GM18519 (cell line): ENCODE data around the gene HERC2.
A peak's percentile ranks its signal among the peaks of the same experiment; 100 is the strongest.

Experiments
- ATAC-seq: cut with Tn5 transposase; IDR thresholded peaks from one replicate; pipeline ENCODE4 v1.9.1; 2021; ENCODE audit warnings: mild to moderate bottlenecking, moderate library complexity; ENCODE audit not compliant: unreplicated experiment, low FRiP score

Gene HERC2

DNA sequence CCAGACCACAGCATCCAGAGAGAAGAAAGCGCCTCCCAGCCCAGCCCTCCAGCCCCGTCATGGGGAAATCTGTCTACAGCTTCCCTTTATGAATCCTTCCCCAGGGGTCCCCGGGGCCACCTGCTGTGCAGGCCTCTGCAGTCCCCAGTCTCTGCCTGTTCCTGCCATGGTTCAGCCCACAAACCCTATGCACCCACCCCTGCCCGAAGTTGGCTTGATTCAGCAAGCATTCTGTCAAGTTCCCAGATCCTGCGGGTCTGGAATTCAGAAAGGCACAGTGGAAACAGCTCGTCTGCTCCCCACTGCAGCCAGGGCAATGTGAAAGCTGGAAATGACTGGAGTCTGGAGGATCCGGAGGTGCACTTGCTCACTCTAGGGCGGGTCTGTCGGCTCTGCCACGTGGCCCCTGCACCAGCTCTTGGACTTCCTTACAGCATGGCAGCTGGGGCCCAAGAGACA lies 220.0 kb downstream of the HERC2 start:
- no peak for ATAC-seq

DNA sequence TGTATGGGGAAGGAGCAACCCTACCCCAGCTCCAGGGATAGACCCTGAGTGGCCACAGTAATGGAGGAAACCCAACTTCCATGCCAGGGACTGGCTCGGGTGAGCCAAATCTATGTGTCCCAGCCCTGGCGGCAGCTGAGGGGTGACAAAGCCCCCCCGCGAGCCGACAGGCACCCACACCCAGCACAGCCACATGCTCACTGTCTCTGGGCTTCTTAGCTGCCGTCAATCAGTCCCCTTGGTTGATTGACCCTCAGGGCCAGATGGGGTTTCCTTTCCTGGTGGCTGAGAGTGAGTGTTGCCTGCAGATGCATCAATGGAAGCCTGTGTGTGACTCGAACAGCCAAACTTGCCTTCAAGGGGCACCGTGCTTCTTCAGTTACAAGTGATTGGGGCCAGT lies 220.8 kb downstream of the HERC2 start:
- no peak for ATAC-seq

DNA sequence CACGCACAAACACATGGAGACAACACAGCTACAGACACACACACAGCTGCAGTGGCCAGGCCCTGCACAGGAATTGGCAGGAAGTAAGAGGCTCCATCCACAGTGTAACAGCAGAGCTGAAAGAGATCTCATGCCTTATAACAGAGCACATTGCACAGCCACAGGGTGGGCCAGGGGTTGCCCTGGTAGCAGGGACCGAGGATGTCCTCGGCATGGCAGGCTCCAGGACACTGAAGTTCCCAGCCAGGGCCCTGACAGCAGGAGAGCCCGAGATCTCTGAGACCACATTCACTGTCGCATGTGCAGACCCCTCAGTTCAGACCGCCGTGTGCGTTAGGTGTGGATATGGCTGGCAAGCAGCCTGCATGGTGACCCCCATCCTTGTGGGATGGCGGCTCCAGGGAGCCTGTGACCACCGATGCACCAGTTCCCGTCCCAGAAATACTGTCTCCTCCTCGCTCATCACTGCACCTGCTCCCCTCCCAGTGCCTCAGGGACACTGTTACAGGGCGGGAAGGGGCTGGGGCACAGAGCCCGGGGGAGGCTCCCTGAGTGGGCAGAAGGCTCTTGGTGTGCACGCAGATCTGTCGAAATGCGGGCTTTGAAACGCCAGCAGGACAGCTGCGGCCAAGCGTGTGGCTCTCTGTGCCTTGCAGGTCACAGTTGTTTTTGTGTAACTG lies 221.3 kb downstream of the HERC2 start:
- ATAC-seq = no peak

DNA sequence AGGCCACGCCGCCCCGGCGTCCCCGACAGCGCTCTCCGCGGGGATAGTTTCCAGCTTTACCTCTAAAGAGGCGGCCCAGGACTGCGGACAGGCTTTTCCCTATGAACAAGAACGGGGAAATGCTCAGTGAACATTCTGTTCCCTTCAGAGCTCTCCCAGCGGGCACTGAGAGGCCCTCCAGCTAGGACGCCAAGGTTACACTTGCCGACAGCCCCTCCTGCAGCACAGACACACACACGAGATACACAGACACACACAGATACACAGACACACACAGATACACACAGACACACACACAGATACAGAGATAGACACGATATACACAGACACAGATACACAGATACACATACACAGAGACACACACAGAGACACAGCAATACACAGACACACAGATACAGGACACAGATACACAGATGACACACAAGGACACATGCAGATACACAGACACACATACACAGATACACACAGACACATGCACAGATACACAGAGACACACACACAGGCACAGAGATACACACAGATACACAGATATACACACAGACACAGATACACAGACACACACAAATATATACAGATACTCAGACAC lies 222.3 kb downstream of the HERC2 start:
- ATAC-seq = no peak

DNA sequence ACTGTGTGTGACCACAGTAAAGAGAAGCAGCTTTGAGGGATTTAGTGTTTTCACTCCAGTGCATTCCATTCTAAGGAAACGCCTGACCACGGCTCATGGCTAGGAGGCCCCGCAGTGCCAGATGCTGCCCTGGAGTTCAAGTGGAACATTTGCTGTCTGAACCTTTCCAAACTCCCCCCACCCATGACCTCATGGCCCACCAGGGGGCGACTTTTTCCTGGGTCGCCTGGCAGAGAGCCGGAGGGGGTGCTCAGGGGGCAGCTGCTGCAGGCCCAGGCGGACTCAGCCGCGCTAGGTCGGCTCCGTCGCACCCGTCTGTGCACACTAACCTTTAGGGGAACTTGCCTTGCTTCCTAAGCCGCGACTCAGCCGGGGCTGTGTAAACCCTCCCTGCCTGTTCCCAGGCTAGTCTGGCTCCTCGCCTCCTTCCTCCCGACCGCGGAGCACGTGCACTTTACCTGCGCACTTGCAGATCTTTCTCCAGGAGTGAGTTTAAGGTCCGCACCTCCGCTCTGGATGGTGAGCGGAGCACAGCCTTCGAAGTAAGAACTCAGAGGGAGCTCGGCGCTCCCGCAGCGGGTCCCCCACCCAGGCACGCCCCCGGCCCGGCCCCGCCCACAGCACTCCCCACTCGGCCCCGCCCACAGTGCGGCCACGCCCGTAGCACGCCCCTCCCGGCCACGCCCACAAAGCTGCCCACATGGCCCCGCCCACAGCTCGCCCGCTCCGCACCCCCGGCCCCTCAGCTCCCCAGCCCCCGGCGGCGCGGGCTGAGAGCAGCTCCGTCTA lies 223.0 kb downstream of the HERC2 start, which contains the start of gene OCA2:
Gene OCA2, minus strand, starts transcription at position 550 of the 789 bp plus-strand sequence. CDS start 17,441 bp downstream, outside the sequence.
- no peak for ATAC-seq

DNA sequence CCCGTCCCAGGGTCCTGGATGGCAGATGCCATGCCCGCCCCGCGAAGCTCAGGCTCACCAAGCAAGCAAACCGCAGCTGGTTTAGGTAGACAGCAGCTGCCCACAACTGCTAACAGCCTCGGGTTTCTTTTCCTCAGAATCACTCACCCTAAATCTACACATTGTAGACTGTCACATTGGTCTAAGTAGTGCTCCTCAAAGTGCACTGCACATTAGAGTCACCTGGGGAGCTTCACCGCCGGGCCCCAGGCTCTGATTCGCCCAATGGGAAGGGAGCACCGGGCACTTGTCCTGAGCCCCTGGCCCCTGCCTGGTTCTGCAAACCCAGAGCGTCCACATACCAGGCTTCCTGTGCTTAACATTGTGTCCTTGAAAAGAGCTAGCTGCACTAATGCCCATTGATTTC lies 223.6 kb downstream of the HERC2 start:
- no peak for ATAC-seq

DNA sequence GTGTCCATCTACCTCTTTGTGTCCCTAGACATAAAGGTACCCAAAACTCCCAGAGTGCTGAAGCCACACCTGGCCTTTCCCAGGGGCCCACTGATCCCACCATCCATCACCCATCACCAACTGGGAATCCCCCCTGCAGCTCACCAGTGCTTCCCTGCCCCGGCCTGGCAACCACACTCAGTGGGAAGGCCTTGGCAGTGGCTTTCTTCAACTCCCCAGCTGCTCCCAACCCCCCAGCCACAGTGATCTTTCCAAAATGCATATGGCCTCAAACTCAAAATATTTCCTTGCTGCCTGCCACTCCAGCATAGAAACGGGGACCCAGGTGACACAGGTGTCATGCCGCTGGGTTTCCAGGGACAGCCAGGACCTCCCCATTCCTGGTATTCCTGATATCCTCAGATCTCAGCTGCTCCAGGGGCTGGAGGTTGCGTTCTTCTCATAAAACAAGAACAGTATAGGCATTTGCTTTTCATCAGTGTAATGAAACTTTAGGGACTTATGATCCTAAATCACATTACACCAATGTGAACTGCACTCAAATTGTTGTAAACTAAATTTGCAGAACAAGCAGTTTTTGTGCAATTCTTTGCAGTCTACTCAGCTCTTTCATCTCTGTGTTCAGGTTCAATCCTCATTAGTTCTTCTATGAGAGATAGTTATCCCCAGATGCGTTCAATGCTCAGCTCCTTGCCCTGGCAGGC lies 224.2 kb downstream of the HERC2 start:
- ATAC-seq = no peak

DNA sequence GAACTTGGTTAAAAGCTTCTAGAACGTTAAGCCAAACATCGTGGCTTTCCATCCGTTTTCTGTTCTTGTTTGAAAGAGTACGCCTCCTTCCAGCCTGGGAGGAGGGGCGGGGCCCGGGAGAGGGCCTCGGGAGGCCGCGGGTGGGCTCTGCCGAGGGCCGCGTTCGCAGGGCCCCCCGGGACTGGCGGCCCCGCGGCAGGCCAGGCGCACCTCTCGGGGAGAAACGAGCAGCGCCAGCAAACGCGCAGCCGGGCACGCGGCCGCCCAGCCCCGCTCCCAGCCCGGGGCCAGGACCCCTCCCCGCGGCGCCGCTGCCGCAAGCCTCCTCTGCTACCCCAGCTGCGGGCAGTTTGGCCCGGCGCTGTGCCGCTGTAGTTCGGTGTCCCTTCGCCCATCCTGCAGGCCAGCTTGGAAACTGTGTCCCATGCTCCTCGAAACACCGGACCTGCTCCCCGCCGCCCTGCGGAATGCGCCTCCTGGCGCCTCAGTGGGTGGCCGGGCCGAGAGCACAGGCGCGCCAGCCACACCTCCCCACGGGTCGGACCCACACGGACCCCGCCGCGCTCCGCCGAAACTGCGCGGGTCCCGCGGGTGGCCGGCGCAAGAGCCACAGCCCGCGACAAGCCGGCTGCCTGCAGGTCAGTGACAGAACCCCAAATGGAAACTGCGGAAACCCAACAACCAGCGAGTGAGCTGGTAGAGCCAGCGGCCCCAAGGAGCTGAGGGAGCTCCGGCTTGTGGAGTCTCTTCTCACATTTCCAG lies 225.1 kb downstream of the HERC2 start:
- no peak for ATAC-seq

DNA sequence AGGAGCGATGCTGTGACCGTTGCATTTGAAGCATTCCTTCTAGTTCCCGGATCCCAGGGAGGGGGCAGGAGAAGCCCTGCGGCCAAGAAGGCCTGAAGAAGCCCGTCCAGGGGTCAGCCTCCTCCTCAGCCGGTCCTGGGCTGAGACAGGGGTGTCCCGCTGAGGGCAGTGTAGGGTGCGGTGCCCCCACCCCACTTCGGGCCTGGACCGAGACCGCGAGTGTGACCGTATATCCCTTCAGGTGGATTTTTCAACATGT lies 225.6 kb downstream of the HERC2 start:
- no peak for ATAC-seq

DNA sequence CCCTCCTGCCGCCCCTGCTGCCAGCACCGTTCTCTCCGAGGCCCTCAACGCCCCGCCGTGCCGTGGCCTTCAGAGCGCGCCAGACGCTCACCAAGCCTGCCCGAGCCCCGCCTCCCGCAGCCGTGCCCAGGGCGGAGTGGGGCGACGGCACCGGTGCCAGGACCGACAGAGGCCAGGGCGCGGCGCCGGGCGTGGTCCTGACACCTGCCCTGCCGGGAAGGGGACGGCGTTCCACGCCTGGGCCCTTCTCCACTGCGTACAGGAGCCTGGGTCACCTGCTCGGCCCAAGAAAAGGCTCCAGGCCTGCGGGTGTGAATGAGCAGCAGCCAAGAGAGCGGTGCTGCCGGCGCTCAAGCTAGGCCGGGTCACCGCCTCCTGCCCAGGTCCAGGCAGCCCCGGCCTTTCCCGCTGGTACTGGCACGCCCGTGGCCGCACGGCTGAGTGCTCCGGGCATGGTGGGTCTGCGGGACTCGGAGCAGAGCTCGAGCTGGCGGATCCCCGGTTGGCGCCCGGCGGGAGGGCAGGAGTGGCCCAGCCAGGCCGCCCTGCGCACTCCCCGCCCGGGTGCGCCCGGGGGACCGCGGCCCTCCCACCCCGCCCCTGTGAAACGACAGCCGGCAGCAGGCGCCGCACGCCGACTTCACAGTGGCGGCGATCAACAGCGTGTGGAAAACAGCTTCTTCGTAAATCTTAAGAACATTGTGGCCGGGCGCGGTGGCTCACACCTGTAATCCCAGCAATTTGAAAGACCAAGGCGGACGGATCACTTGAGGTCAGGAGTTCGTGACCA lies 227.1 kb downstream of the HERC2 start:
- ATAC-seq = no peak

DNA sequence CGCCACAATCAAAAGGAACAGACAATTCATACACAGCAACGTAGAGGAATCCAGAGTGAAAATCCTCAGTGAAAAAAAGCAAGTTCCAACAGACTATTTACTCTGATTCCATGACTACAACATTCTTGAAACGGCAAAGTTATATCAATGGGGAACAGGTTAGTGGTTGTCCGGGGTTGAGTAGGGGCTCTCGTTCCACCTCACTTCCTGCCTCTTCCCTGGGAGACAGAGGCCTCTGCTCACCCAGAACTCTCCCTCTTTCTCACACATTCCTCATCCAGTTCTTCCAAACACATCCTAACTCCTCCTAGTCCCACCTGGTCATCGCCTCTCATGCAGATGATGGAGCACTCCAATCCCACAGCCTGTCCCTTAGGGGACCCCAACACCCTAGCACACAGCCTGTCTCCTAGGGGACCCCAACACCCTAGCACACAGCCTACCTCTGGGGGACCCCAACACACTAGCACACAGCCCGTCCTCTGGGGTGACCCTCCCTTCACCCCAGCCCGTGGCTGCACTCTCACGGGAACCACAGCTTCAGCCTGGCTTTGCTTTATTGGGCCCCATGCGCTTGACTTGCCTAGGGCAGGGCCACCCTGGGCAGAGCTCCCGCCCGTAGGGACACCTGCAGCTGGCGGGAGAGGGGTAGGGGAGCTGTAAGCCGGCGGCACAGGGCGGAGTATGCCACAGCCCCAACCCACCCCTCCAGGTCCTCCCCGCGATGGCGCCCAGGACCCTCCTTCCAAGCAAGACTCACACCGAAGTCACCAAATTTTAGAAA lies 228.0 kb downstream of the HERC2 start:
- no peak for ATAC-seq

DNA sequence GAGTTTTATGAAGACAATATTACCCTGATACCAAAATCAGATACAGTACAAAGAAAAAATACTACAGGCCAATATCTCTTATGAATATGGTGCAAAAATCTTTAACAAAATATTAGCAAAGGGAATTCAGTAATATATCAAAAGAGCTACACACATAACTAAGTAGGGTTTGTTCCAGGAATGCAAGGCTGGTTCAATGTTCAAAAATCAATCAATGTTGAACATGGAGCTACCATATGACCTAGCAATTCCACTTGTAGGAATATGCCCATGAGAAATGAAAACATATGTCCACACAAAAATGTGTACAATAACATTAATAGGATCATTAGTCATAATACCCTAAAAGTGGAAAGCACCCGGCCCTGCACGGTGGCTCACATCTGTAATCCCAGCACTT lies 230.7 kb downstream of the HERC2 start:
- ATAC-seq = no peak

DNA sequence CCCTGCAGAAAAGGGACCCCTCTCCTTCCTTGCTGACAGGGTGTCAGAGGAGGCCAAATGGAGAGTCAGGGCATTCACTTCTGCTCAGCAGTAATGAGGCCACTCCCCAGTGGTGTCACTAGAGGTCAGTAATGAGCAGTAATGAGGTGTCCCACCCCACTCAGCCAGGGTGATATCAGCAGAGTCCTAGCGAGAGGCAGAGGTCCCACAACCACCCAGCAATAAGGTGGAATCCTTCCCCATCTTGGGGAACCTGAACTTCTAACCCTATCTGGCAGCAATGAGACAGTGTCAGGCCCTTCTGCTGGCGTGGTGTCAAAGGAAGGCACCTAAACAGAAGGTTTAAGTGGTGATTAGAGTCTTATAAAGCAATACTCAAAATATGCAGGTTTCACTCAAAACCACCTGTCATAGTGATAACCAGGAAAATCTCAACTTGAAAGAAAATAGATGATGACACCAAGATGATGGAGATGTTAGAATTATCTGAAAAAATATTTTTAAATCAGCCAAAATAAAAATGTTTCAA lies 235.7 kb downstream of the HERC2 start:
- peak; percentile 96 for ATAC-seq

DNA sequence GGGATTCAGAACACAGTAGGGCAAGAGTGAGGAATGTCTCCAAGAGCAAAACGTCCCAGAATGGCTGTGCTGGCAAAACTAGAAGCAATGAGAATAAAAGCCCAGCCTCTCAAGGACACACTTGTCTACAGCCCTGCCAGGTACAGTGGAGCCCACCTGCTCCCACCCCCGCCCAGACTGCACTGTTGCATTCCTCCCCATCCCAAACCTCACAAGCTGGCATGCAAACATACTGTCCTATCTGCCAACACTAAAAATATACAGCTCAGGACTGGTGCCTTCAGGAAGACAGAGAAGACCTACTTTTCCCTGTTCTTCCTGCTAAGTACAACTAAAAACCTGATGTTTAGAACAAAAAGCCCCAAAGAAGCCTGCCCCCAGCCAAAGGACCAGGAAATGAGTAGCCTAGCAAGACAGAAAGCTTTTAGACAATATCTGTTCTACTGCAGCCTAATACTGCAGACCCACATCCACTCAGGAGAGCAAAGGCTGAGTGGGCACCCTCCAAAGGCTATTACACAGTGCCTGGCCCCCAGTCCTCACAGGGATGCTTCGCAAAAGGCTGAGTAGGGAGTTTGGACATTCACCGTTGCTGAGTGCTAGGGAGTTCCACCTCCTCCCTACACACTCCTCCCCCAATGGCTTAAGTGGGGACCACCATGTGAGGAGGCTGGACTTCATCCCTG lies 236.3 kb downstream of the HERC2 start:
- no peak for ATAC-seq

DNA sequence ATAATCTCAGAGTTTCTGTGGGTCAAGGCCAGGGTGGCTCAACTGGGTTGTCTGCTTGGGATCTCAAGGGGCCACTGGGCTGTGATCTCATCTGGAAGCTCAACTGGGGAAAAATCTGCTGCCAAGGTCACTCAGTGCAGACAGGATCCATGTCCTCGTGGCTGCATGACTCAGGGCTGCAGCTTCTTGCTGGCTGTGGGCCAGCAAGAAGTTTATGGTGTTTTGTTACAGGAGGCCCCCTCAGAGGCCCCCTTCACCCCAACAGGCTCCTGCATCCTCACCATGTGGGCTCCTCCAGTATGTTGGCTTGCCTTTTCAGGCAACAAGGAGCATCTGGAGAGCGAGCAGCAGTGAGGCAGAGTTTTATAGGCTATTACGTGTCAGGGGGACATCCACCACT lies 237.4 kb downstream of the HERC2 start:
- no peak for ATAC-seq

DNA sequence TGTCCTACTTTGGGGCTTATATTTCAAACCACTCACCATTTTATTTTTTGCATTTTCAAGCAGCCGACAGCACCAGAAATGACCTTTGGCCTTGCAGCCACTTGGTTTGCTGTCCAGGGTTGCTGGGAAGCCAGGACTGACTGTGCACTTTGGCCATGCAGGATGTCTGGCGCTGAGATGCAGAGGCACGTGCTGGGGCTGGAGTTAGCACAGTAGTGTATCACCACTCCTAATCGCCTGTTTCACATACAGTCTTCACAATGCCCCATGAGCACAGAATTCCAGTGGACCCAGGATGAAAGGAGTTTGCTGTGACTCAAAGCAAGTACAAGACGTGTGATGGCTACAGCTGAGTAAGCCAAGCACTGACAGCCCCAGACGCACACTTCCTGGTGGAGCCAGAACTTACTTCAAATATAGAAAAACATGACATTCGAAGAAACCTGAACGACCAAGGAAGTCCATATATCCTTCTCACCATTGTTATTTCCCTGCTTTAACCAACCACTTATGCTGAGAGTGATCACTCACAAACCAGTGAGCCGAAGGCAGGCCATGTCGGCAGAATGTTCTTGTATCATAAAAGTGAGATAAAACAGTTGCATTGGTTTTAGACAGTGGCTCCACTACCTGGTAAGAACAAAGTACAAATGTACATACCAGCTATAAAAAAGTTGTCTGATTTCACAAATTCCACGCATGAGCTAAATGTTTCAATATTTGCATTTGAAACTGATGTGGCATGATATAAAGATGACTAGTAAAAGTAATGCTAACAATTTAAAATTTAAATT lies 238.9 kb downstream of the HERC2 start:
- ATAC-seq = no peak

DNA sequence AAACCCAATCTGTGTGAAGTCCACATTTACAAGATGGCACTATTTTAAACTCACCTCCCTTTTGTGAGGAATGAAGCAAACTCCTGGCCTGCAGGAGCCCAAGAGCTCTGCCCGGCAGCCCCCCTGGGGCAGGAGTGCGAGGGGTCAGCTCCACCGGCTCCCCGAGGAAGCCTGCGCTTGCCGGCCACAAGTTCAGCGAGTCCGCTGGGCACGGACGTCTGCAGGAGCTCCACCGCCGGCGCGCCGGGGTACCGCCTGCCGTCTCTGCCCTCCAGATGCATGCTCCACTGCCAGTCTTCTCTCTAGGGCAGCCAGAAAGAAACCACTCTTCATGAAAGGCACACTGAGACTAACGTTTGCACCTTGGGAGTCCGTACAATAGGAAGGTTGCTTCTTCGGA lies 240.4 kb downstream of the HERC2 start:
- ATAC-seq = no peak
